HepG2 (cell line): ENCODE measurements around the gene TRIM42. TPM values are rescaled to one million over a fixed set of nuclear protein-coding genes. Genes with fewer than 3 reads are reported as not detected.

Experiments used
- ATF7-NPFF ChIP-seq: sonication (generic); formaldehyde crosslinking; IDR thresholded peaks from 2 replicates; pipeline ENCODE4 v1.8.1; 2023; ENCODE audit warnings: mild to moderate bottlenecking, low read depth, missing genetic modification reagents, moderate library complexity
- CEBPZ ChIP-seq: IDR thresholded peaks from 2 replicates; pipeline ENCODE4 v1.6.1; 2012; ENCODE audit warnings: low read length, improper control_type of control experiment
- KDM6A ChIP-seq: IDR thresholded peaks from 2 replicates; pipeline ENCODE4 v1.6.1; 2016; ENCODE audit warnings: low read depth
- KLF15 ChIP-seq: sonication (generic); formaldehyde crosslinking; IDR thresholded peaks from 2 replicates; pipeline ENCODE4 v1.8.1; 2023; ENCODE audit warnings: borderline replicate concordance, mild to moderate bottlenecking, inconsistent platforms, missing genetic modification reagents, mixed read lengths
- MYNN ChIP-seq: sonication (generic); formaldehyde crosslinking; IDR thresholded peaks from 2 replicates; pipeline ENCODE4 v1.4.0; 2020; ENCODE audit warnings: mild to moderate bottlenecking, low read depth, missing genetic modification reagents
- NR2F1 ChIP-seq, 2 experiments: fragments of 450-650 bp in 1 of 2; formaldehyde crosslinking in 1 of 2; IDR thresholded peaks; 2 replicates each; pipeline versions ENCODE4 v1.5.0 to v1.6.1; 2016 to 2020; ENCODE audit warnings: mild to moderate bottlenecking in 1 of 2, missing compliant biosample characterization in 1 of 2, missing genetic modification reagents in 1 of 2, moderate library complexity in 1 of 2
- RBM22 ChIP-seq: fragments of 200-400 bp; formaldehyde crosslinking; optimal IDR thresholded peaks from 2 replicates; pipeline ENCODE3; 2017; ENCODE audit warnings: mild to moderate bottlenecking, low read length, moderate library complexity
- RCOR2 ChIP-seq: IDR thresholded peaks from 2 replicates; pipeline ENCODE4 v1.6.1; 2016; ENCODE audit warnings: missing biosample characterization, missing genetic modification reagents
- SALL1 ChIP-seq: sonication (generic); formaldehyde crosslinking; IDR thresholded peaks from 2 replicates; pipeline ENCODE4 v1.8.0; 2022; ENCODE audit warnings: mild to moderate bottlenecking, missing genetic modification reagents
- SAP130 ChIP-seq: IDR thresholded peaks from 2 replicates; pipeline ENCODE4 v1.6.1; 2016; ENCODE audit warnings: low read depth
- SMC3 ChIP-seq: IDR thresholded peaks from 2 replicates; pipeline ENCODE4 v1.6.1; 2011; ENCODE audit warnings: low read length, improper control_type of control experiment
- TCF12 ChIP-seq, 2 experiments: fragments of 450-650 bp in 1 of 2; sonication (generic) in 1 of 2; formaldehyde crosslinking in 1 of 2; IDR thresholded peaks; 2 replicates each; pipeline versions ENCODE4 v1.6.1 to v1.8.0; 2017 to 2022; ENCODE audit warnings: antibody characterized with exemption in 1 of 2, mild to moderate bottlenecking in 1 of 2, missing genetic modification reagents in 1 of 2, moderate library complexity in 1 of 2
- TFE3 ChIP-seq: IDR thresholded peaks from 2 replicates; pipeline ENCODE4 v1.6.1; 2016
- THYN1 ChIP-seq: sonication (generic); formaldehyde crosslinking; IDR thresholded peaks from 2 replicates; pipeline ENCODE4 v1.8.1; 2023; ENCODE audit warnings: low read depth, mild to moderate bottlenecking, moderate library complexity, missing genetic modification reagents, borderline replicate concordance
- TOPORS ChIP-seq: sonication (generic); formaldehyde crosslinking; IDR thresholded peaks from 2 replicates; pipeline ENCODE4 v1.8.0; 2023; ENCODE audit warnings: mild to moderate bottlenecking, missing genetic modification reagents
- TP53 ChIP-seq: sonication (generic); formaldehyde crosslinking; conservative IDR thresholded peaks from 2 replicates; pipeline ENCODE4 v1.4.0; 2020; ENCODE audit warnings: missing genetic modification reagents
- ZGPAT ChIP-seq: IDR thresholded peaks from 2 replicates; pipeline ENCODE4 v1.6.1; 2016; ENCODE audit warnings: mild to moderate bottlenecking
- ZNF674 ChIP-seq: sonication (generic); formaldehyde crosslinking; IDR thresholded peaks from 2 replicates; pipeline ENCODE4 v1.5.0; 2020; ENCODE audit warnings: low read depth, mild to moderate bottlenecking, missing genetic modification reagents
- ZNF703 ChIP-seq: sonication (generic); formaldehyde crosslinking; IDR thresholded peaks from 2 replicates; pipeline ENCODE4 v1.5.1; 2020; ENCODE audit warnings: missing genetic modification reagents, mild to moderate bottlenecking, moderate library complexity, borderline replicate concordance
- ZNF782 ChIP-seq: sonication (generic); formaldehyde crosslinking; IDR thresholded peaks from 2 replicates; pipeline ENCODE4 v1.4.0; 2020; ENCODE audit warnings: missing genetic modification reagents, mild to moderate bottlenecking, borderline replicate concordance
- polyA plus RNA-seq, 8 experiments: library from polyadenylated mRNA; depleted of rRNA in 3 of 8; stranded (reverse) in 7 of 8; unstranded in 1 of 8; fragments of >200 nt; fragmentation: Illumina TruSeq in 4 of 8; extraction: Trizol in 4 of 8; gene quantifications; 2 replicates each; pipeline versions ENCODE4 v1.2.1 to v1.2.3, GENCODE V29; 2011 to 2016; ENCODE audit warnings: low read depth in 4 of 8, missing spikeins in 1 of 8, mixed read lengths in 1 of 8; ENCODE audit not compliant: insufficient read depth in 1 of 8
- total RNA-seq, 5 experiments: library from RNA; depleted of rRNA; stranded (reverse); fragments of >200 nt; fragmentation: Illumina TruSeq; extraction: Trizol; gene quantifications; 2 replicates each; pipeline ENCODE4 v1.2.3, GENCODE V29; 2016; ENCODE audit warnings: low read depth in 1 of 5
- TF ChIP-seq, protein P1 (sequence below): sonication (generic); formaldehyde crosslinking; IDR thresholded peaks from 2 replicates; pipeline ENCODE4 v1.4.0; 2020; ENCODE audit warnings: missing genetic modification reagents, mild to moderate bottlenecking, borderline replicate concordance
- TF ChIP-seq, protein P2 (sequence below): sonication (generic); formaldehyde crosslinking; IDR thresholded peaks from 2 replicates; pipeline ENCODE4 v1.4.0; 2020; ENCODE audit warnings: missing genetic modification reagents

The TRIM42 gene
- total and polyA plus RNA-seq, 2 of the 13 experiments (the other 11 are each of a cell fraction or from before 2014, with no cell fraction given): not detected

DNA sequence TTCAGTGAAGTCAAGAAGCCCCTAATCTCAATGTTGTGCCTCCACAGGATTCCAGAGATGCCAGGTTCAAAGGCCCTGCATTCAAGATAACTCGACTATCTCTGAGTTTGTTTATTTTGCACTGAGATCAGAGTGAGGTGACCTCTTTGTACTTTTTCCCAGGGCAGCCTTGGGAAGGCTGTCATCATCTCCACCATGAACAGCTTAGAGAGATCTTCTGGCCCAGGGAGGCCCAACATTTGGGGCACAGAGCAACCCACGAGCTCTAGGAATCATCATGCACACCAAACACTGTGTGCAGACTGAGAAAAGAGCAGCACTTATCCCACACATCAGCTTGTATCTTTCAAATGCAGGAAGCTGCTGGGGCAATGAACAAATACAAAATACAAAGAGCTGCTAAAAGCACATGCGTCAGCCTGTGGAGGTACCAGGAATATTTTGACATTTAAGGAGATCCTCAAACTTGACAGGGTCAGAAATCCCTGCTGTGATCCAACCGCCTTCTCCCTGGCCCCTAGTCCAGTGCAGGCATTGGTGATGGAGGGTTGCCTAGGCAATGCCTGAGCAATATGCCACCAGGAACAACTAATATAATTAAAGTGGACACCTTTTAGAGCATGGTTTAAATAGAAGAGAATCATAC lies 33.6 kb downstream of the TRIM42 start (continued):
- TF ChIP-seq TOPORS (CRISPR knock-in tag): 0 out of 2 replicates have a peak, but pooled peaks have one; percentile 50
- peak; percentile 72; the same call in 1 of the 2 replicates for TF ChIP-seq ZNF782 (CRISPR knock-in tag)
- TF ChIP-seq RBM22: no peak
- TF ChIP-seq ATF7-NPFF: no peak
- peak; percentile 34; the same call in 1 of the 2 replicates for TF ChIP-seq RCOR2 (CRISPR knock-in tag)
- TF ChIP-seq TP53 (CRISPR knock-in tag): no peak
- TF ChIP-seq NR2F1 (CRISPR knock-in tag; IDR thresholded peaks at IDR 0.05): peak; percentile 44 to 53; a peak in 2 of 4 replicates
- TF ChIP-seq THYN1 (CRISPR knock-in tag): no peak
- TF ChIP-seq KLF15 (CRISPR knock-in tag): no peak
- peak; percentile 56; the same call in 1 of the 2 replicates for TF ChIP-seq KDM6A
- TF ChIP-seq ZGPAT (CRISPR knock-in tag): peak; percentile 79; the same call in 1 of the 2 replicates
- TF ChIP-seq CEBPZ: no peak
- no peak for TF ChIP-seq SMC3
- TF ChIP-seq TCF12 (IDR thresholded peaks at IDR 0.05): no peak
- no peak for TF ChIP-seq TCF12 (CRISPR knock-in tag; IDR thresholded peaks at IDR 0.05)
- TF ChIP-seq ZNF674 (CRISPR knock-in tag): no peak
- peak; percentile 39 for TF ChIP-seq SAP130
- no peak; the same call in 1 of the 2 replicates for TF ChIP-seq ZNF703 (CRISPR knock-in tag)
- TF ChIP-seq MYNN (CRISPR knock-in tag): no peak
- TF ChIP-seq SALL1: peak; percentile 58
- TF ChIP-seq TFE3 (CRISPR knock-in tag): no peak
- TF ChIP-seq, protein P1, sequence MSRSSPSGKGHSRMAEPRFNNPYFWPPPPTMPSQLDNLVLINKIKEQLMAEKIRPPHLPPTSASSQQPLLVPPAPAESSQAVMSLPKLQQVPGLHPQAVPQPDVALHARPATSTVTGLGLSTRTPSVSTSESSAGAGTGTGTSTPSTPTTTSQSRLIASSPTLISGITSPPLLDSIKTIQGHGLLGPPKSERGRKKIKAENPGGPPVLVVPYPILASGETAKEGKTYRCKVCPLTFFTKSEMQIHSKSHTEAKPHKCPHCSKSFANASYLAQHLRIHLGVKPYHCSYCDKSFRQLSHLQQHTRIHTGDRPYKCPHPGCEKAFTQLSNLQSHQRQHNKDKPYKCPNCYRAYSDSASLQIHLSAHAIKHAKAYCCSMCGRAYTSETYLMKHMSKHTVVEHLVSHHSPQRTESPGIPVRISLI (CRISPR knock-in tag): no peak
- TF ChIP-seq, protein P2, sequence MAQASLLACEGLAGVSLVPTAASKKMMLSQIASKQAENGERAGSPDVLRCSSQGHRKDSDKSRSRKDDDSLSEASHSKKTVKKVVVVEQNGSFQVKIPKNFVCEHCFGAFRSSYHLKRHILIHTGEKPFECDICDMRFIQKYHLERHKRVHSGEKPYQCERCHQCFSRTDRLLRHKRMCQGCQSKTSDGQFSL: no peak
